SK-N-SH (cell line): ENCODE data around the gene ZNF664.

ENCODE experiments used
- JUND ChIP-seq: IDR thresholded peaks from 2 replicates; pipeline ENCODE4 v1.4.0; 2012
- NRF1 ChIP-seq: IDR thresholded peaks from 2 replicates; pipeline ENCODE4 v1.6.1; 2012; ENCODE audit warnings: low read depth, mild to moderate bottlenecking, low read length
- RCOR1 ChIP-seq: fragments of 150-350 bp; IDR thresholded peaks from 2 replicates; pipeline ENCODE4 v1.6.1; 2017; ENCODE audit warnings: antibody characterized with exemption, low read length
- TAF1 ChIP-seq: IDR thresholded peaks from 2 replicates; pipeline ENCODE4 v1.6.1; 2012; ENCODE audit warnings: low read depth, mild to moderate bottlenecking, low read length, moderate library complexity, borderline replicate concordance
- TF ChIP-seq, protein P1 (sequence below): fragments of 200-600 bp; sonication (generic); IDR thresholded peaks from 2 replicates; pipeline ENCODE4 v1.6.1; 2017; ENCODE audit warnings: antibody characterized with exemption, mild to moderate bottlenecking, moderate library complexity
- TF ChIP-seq, protein P2 (sequence below): fragments of 150-350 bp; IDR thresholded peaks from 2 replicates; pipeline ENCODE4 v1.6.1; 2016; ENCODE audit warnings: mild to moderate bottlenecking, low read depth, low read length
- TF ChIP-seq, protein P3 (sequence below): IDR thresholded peaks from 2 replicates; pipeline ENCODE4 v1.4.0; 2012; ENCODE audit warnings: low read depth
- TF ChIP-seq, protein P4 (sequence below): IDR thresholded peaks from 2 replicates; pipeline ENCODE4 v1.4.0; 2012; ENCODE audit warnings: low read depth, borderline replicate concordance
- TF ChIP-seq, protein P5 (sequence below): IDR thresholded peaks from 2 replicates; pipeline ENCODE4 v1.6.1; 2012; ENCODE audit warnings: mild to moderate bottlenecking, low read depth, low read length, moderate library complexity

DNA sequence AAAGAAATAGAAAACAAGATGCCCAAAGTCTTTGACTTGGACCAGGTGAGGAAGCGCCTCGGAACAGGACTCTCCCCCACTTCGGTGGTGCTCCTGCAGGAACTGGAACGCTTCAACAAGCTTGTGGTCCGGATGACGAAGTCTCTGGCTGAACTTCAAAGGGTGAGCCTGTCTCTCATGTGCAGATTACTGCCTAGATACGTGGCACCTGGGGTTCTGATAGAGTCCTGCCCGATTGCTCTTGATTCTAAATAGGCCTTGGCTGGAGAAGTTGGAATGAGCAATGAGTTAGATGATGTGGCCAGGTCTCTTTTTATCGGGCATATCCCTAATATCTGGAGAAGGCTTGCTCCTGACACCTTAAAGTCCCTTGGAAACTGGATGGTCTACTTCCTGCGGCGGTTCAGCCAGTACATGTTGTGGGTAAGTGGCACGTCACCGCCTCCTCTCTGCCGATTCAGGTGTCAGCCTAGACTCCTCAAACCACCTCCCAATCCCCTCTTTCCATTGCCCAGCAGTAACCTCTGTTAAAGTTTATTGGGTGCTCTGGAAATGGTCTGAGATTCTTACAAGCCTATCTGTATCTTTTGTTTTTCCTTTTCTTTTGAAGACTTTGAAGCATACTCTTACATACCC is 41.2 kb upstream of the ZNF664 start:
- TF ChIP-seq JUND = no peak
- TF ChIP-seq, protein P1, sequence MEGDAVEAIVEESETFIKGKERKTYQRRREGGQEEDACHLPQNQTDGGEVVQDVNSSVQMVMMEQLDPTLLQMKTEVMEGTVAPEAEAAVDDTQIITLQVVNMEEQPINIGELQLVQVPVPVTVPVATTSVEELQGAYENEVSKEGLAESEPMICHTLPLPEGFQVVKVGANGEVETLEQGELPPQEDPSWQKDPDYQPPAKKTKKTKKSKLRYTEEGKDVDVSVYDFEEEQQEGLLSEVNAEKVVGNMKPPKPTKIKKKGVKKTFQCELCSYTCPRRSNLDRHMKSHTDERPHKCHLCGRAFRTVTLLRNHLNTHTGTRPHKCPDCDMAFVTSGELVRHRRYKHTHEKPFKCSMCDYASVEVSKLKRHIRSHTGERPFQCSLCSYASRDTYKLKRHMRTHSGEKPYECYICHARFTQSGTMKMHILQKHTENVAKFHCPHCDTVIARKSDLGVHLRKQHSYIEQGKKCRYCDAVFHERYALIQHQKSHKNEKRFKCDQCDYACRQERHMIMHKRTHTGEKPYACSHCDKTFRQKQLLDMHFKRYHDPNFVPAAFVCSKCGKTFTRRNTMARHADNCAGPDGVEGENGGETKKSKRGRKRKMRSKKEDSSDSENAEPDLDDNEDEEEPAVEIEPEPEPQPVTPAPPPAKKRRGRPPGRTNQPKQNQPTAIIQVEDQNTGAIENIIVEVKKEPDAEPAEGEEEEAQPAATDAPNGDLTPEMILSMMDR = no peak
- TF ChIP-seq, protein P2, sequence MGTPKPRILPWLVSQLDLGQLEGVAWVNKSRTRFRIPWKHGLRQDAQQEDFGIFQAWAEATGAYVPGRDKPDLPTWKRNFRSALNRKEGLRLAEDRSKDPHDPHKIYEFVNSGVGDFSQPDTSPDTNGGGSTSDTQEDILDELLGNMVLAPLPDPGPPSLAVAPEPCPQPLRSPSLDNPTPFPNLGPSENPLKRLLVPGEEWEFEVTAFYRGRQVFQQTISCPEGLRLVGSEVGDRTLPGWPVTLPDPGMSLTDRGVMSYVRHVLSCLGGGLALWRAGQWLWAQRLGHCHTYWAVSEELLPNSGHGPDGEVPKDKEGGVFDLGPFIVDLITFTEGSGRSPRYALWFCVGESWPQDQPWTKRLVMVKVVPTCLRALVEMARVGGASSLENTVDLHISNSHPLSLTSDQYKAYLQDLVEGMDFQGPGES = no peak
- TF ChIP-seq NRF1 = no peak
- TF ChIP-seq, protein P3, sequence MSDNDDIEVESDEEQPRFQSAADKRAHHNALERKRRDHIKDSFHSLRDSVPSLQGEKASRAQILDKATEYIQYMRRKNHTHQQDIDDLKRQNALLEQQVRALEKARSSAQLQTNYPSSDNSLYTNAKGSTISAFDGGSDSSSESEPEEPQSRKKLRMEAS = no peak
- TF ChIP-seq, protein P4, sequence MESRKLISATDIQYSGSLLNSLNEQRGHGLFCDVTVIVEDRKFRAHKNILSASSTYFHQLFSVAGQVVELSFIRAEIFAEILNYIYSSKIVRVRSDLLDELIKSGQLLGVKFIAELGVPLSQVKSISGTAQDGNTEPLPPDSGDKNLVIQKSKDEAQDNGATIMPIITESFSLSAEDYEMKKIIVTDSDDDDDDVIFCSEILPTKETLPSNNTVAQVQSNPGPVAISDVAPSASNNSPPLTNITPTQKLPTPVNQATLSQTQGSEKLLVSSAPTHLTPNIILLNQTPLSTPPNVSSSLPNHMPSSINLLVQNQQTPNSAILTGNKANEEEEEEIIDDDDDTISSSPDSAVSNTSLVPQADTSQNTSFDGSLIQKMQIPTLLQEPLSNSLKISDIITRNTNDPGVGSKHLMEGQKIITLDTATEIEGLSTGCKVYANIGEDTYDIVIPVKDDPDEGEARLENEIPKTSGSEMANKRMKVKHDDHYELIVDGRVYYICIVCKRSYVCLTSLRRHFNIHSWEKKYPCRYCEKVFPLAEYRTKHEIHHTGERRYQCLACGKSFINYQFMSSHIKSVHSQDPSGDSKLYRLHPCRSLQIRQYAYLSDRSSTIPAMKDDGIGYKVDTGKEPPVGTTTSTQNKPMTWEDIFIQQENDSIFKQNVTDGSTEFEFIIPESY = no peak
- no peak for TF ChIP-seq TAF1
- TF ChIP-seq, protein P5, sequence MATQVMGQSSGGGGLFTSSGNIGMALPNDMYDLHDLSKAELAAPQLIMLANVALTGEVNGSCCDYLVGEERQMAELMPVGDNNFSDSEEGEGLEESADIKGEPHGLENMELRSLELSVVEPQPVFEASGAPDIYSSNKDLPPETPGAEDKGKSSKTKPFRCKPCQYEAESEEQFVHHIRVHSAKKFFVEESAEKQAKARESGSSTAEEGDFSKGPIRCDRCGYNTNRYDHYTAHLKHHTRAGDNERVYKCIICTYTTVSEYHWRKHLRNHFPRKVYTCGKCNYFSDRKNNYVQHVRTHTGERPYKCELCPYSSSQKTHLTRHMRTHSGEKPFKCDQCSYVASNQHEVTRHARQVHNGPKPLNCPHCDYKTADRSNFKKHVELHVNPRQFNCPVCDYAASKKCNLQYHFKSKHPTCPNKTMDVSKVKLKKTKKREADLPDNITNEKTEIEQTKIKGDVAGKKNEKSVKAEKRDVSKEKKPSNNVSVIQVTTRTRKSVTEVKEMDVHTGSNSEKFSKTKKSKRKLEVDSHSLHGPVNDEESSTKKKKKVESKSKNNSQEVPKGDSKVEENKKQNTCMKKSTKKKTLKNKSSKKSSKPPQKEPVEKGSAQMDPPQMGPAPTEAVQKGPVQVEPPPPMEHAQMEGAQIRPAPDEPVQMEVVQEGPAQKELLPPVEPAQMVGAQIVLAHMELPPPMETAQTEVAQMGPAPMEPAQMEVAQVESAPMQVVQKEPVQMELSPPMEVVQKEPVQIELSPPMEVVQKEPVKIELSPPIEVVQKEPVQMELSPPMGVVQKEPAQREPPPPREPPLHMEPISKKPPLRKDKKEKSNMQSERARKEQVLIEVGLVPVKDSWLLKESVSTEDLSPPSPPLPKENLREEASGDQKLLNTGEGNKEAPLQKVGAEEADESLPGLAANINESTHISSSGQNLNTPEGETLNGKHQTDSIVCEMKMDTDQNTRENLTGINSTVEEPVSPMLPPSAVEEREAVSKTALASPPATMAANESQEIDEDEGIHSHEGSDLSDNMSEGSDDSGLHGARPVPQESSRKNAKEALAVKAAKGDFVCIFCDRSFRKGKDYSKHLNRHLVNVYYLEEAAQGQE = no peak
- TF ChIP-seq RCOR1 = no peak
